Pons (tissue), 1 donor: ENCODE measurements around the gene TWNK.
"Not testable (repeated sequence)": the region's sequence is repeated elsewhere in the genome, so short reads cannot be mapped to it uniquely, and the experiment has no call there.

Experiments
- DNase-seq: peaks from one replicate; pipeline ENCODE4 v3.0.0-alpha.2; 2016; ENCODE audit warnings: low spot score

TWNK gene

GRCh38 chr10:101030496-101031127, 43.3 kb downstream of the TWNK start:
- DNase-seq, result no peak

DNA sequence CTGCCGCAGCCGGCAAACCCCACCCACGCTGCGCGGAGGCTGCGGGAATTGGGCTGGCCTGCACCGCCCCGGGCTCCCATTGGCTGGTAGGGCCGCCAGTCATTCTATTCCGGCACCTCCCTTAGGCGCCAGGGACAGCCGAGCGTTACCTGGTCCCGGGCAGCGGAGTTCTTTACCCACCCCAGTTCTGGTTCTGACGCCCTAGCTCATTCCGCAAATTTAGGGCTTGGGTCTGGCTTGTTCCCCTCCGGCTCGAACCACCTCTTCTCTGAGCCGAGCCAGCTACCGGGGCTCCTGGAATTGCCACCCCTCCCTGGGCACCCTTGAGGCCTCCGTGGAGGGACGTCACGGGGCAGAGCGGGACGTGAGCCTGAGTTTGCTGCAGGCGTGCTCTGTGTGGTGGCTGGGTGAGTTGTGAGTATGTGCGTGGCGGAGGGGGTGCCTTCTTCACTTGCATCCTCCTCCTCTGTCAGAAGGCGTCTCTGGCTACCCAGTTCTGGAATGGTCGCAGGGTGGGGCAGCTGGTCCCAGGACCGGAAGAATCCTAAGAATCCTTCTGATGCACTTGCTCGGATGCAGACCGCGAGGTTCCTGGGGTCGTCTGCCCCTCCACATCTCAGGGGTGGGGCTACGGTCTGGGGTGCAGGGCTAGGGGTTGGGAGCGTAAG, 43.9 kb downstream of the TWNK start, which contains the start of the genes PDZD7 and SFXN3:
Gene PDZD7 (minus strand): TSS at position 2 of the 668 bp plus-strand sequence. CDS start 910 bp downstream, outside the sequence.
Gene SFXN3 (plus strand): TSS at position 107 of the 668 bp plus-strand sequence. CDS start 3,461 bp downstream, outside the sequence.
- peak; percentile 92 for DNase-seq

GRCh38 chr10:101031796-101032636, 44.7 kb downstream of the TWNK start:
- DNase-seq, result peak; percentile 53

DNA sequence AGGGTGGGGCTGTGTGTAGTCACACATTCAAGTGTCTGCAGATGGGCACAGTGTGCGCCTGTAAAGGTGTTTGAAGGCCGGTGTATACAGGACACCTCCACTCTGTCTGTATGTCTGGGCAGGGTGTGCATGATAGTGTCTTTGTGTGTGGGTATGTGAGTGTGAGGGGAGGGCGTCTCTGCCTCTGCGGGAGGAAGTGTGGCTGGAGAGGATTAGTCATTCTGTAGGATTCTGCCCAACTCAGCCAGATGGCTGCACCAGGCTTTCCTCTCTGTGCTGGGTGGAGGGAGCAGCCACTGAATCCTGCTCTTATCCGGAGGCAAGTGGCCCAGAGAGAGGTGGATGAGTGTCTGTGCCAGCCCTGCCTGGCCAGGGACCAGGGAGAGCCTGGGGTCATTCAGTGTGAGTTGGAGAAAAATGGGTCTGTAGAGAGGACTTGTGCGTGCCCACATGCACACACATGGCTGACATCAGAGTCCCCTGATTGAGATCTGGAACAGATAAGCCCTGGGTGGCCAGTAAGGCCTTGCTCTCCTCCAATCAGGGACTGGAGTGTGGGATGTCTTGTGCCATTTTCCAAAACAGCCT, 45.4 kb downstream of the TWNK start:
- DNase-seq, result peak; percentile 86

DNA sequence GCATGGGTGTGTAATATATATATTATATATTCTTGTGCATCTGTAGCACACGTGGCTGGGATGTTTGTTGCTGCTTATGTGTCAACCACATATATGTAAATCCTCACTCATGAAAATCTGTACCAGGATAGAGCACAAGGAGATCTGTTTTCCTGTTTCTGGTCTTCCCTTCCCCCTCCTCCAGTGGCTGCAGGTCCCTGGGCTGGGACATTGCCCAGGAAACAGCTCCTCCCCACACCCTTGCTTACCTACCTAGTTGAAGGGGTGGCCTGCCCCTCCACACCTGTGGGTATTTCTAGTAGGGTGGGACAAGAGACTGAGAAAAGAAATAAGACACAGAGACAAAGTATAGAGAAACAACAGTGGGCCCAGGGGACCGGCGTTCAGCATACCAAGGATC, 45.9 kb downstream of the TWNK start:
- no peak for DNase-seq

DNA sequence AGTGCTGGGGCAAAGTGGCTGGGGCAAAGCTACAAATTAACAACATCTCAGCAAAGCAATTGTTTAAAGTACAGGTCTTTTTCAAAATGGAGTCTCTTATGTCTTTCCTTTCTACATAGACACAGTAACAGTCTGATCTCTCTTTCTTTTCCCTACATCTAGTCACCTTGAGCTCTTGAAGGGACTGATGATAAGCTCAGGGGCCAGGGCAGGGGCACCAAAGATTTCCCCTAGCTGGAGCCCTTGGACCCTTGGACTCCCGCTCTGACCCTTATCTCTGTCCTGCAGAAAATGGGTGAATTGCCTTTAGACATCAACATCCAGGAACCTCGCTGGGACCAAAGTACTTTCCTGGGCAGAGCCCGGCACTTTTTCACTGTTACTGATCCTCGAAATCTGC, 47.1 kb downstream of the TWNK start:
- DNase-seq, result not testable (repeated sequence)

GRCh38 chr10:101035314-101035713, 48.0 kb downstream of the TWNK start:
- DNase-seq, result no peak

DNA sequence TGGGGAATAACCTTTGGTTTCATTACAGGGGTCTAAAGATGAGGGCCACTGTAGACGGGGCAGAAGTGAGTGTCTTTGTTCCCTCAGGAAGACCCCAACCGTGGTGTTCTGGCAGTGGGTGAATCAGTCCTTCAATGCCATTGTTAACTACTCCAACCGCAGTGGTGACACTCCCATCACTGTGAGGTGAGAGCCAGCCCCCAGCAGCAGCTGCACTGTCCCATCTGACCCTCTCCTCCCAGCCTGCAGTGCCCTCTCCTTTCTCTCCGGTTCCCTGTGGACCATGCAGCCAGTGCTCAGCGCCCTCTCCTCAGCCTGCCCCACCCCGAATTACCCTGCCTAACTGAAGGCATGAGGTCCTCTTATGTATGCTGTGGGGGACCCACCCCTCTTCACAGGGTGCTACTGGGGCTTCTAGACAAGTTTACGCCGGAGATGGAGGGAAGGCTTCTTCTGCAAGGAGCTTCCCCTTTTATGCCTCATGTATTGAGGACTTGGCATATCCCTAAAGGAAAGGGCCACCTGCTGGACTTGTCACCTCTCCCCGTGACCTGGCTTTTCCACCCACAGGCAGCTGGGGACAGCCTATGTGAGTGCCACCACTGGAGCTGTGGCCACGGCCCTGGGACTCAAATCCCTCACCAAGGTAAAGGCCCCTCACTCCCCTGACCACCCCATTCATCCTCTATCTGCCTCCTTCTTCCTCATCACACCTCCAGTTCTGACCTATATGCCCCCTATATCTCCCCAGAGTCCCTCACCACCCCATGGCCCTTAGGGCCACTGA, 48.8 kb downstream of the TWNK start:
- DNase-seq, result no peak

- DNase-seq, result no peak
Observed at GRCh38 chr10:101036726-101037125, 49.4 kb downstream of the TWNK start.

DNA sequence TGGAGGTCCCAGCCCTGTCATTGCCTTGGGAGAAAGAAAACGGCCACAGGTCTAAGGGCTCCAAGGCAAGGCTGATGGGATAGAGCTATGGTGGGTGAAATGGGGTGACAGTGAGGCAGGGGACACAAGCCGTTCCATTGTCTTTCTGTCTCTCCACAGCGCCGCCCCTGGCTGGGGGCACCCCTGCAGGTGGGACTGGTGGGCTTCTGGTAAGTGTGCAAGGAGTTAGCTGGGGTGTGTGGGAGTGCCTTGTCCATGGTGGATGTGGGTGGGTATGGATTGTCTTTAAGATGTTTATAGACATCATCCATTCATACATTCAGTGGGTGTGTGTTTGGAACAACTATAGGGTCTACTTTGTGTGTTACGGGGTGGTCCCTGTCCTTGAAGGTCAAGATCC, 51.1 kb downstream of the TWNK start:
- DNase-seq, result no peak

DNA sequence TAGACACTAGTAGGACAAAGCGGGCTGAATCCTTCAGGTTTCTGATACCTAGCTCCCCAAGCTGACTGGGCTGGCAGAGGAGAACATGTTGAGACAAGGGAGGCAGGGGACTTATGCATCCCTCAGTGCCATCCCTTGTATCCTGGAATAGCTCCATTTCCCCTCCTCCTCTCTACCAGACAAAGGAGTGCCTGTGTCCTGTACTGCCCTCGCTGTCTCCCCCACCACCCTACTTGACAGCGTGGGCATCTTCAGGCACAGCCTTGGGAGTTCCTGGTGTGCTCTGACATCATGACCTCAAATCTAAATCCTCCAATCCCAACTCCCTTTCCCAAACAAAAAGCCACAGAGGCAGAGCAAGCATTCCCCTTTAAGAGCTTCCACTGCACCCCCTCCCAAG, 52.7 kb downstream of the TWNK start:
- DNase-seq, result peak; percentile 84

DNA sequence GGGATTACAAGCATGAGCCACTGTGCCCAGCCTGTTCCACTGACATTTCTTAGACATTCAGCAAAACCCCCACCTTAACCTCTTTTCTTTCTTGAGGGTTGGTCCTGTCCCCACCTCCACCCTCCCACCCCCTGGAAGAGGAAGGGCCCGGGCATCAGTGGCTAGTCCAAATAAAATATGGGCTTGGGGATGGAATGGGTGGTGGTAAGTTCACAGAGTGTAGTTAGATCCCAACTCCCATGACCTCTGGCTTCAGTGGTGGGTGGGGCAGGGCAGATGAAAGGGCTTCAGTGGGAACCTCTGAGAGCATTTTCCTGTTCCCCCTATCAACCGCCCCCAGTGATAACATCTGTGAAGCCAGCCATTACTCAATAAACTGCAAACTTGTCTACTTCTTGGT, 53.5 kb downstream of the TWNK start:
- DNase-seq, result no peak

DNA sequence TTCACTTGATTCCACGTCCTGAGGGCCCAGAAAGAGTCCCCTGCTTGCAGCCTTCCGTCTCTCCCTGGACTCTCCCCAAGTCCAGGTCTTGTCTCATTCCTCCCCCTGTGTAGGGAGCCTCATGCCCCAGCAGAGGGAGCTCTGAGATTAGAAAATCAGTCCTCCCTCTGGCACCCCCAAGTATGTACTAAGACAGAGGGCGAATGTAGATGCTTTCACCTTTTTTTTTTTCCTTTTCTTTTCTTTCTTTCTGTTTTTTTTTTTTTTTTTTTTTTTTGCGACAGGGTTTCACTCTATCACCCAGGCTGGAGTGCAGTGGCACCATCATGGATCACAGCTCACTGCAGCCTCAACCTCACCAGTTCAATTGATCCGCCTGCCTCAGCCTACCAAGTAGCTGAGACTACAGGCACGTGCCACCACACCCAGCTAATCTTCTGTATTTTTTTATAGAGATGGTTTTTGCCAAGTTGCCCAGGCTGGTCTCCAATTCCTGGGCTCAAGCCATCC, 54.0 kb downstream of the TWNK start:
- DNase-seq, result peak; percentile 96

DNA sequence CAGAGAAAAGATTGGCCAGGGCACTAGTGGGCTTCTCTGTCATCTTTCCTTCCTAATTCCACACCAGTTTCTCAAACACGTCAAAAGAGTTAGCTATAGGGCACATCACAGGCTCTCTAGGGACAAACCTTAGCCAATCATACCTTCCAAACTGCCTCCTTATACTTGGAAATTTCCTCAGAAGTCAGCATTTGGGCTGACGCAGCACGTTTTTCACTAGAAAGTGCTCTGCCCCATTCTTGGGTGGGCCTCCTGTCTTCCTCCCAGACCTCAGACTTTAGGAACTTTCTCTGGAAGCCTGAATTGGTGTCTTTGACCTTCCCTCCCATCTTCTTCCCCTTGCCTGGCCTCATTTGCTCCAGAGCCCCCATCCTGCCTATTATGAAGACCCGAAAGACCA, 54.8 kb downstream of the TWNK start:
- no peak for DNase-seq

DNA sequence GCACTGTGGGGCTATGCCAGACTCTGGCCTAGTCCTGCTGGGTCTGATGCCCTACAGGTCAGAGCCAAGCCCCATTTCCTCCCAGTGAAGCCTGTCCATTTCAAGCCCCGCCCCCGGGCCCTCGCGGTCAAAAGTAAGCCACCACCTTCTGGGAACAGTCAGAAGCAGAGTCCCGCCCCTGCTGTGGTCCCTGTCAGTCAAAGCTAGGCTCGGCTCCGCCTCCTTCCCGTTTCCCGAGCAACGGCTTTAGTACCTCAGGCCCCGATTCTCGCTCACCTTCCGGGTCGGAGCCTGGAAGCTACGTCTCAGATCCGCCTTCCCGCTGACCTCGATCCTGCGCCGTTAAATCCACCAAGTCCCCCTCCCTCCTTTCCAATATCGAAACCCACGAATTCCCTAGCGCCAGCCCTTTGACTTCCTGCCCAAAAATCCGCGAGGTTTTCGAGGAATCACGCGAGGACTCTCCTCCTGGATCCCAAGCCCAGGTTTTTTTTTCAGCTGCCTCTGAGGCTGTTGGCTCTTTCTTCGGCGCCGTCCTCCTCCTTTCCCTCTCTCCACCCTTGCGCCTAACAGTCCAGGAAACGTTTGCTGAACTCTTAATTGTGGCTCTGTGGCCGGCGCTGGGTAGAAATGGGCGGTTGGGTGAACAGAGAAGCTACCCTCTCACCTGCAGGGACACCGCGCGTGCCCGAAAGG, 55.5 kb downstream of the TWNK start:
- DNase-seq, result peak; percentile 90

DNA sequence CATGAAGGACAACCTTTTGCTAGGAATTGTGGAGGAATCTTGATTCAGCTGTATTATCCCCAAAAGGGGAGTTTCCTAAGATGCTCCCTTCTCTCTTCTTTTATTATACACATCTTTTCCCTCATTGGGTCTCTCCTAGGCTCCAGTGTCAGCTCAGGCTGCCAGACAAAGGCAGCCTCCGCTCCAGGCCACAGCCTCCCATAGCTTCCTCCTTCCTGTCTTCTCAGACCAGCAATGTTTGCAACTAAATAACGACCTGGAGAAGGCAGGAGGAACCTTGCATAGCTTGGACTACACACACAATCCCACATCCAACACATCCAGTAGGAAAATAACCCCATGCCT, 56.0 kb downstream of the TWNK start:
- DNase-seq, result no peak
